Stimulated activated CD8-positive, alpha-beta memory T cell treated with anti-CD3 and anti-CD28 coated beads, Interleukin-2, amount 100 ng/mL, for 48 hours (primary cell): ENCODE measurements around the gene GNLY.

Source experiments
- DNase-seq, 2 donors: peaks; one replicate each; pipeline ENCODE4 v3.0.0-alpha.2; 2020; ENCODE audit warnings: low read depth in 2 of 2

The GNLY gene

GRCh38 chr2:85727798-85728197, 33.6 kb downstream of the GNLY start:
- DNase-seq = no peak

- DNase-seq = no peak
Observed at GRCh38 chr2:85728342-85728741, 34.2 kb downstream of the GNLY start.

DNA sequence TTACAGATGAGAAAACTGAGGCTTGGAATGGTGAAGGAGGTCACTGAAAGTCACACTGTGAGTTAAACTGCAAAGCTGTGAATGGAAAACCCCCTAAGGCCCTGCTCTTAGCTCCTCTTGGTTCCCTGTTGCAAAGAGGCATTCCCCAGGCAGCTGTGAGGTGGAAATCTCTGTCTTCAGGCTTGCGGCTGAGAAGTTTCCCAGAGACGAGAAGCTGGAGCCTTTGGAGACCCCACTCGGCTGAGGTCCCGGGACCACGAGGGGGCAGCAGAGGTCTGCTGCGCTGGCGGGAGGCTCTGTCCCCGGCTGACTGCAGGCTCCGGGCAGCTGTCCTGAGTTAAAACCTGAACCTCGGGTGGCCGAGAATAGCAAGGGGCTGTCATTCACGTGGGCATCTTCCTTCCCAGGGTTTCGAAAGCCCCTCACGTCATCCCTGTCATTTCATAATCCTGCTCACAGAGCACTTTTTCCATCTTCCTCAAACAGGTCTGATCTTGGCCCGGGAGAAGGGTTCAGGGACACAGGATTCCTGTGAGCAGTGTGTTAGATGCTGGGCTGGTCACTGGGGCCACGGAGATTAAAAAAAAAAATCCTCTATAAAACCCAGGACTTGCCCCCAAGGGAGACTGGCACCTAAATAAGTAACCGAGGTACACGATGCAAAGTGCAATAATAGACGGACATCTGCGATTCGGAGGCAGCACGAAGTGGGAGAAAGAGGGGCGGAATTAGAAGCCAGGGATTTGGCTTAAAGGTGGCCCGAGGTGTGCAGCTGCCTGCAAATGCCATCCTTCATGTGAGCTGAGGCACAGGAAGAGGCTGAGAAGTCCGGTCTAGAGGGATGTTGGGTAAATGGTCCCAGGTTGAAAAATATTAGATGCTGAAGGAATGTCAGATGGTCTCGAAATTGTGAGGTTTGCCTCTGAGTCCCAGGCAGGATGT, 35.0 kb downstream of the GNLY start:
- peak; percentile 74 to 77 for DNase-seq

DNA sequence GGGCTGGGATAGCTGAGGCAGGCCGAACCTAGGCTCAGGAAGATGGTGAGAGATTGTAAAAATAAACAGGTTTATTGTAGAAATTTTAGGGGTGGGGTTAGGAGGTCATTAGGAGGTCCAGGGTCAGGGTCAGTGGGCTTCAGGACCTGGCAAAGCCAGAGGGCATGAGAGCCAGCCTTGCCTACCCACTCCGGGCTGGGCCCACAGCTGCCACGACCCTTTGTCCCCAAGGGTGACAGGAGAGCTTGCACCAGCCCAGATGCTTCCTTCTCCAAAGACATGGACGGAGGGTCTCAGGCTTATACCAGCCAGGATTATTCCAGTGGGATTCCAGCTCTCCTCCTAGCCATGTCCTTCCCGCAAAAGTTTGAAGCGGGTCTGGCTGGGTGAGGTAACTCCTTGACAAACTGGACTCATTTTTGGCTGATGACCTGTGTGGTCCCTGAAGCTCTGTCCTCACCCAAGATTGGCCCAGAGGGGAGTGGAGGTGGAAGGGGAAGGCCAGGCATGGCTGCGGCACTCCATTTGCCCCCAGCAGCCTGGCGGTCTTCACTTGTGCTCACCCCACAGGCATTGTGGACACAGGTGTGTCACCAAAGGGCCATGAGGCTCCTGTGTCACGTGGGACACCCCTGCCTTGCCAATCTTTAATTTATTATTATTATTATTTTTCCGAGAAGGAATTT, 35.8 kb downstream of the GNLY start:
- no peak for DNase-seq

- no peak for DNase-seq
Observed at GRCh38 chr2:85730686-85731230, 36.6 kb downstream of the GNLY start.

DNA sequence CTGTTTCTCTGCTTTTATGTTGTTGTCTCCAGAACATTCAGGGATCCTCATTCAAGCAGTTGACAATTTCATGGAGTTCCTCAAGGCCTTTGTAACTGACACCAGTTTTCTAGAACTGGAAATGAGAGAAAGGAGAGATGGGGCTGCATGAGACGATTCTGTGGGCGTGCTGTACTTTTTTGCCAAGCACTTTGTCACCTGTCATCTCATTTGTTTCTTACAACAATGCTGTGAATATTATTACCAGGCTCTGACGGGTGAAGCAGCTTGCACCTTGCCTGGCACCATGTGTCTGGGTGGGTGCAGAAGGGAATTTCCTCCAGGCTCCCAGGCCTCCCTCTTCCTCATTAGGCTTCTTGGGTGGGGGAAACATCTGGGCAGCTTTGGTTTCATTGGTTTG, 37.4 kb downstream of the GNLY start:
- no peak for DNase-seq

DNA sequence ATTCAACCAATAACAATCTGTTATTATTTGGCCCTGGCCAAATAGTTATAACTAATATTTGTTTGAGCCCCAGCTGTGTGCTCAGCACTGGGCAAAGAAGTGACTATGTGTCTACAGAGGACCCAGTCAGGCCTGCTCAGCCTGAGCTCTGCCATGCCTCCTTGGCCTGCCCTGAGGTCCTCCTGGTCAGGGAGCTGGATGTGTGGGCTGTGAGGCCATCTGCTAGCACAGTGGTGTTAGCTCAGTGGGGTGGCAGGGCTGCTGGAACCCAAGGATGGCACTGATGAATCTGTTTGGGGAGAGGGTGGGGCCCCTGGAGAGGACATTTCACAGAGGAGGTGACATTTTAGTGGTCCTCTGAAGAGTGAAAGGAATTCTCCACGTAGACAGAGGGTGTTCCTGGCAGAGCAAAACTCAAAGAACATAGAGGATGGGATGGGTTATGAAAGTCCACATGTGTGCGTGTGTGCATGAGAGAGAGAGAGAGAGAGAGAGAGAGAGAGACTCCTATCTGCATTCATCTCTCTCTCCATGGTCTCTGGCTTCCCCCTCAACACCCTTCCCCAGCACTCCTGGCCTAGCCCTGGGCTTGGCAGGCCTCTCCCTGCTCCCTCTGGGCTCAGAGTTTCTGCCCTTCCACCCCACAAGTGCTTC, 38.4 kb downstream of the GNLY start:
- DNase-seq = no peak

- DNase-seq = no peak
Observed at GRCh38 chr2:85733121-85733960, 39.2 kb downstream of the GNLY start.

DNA sequence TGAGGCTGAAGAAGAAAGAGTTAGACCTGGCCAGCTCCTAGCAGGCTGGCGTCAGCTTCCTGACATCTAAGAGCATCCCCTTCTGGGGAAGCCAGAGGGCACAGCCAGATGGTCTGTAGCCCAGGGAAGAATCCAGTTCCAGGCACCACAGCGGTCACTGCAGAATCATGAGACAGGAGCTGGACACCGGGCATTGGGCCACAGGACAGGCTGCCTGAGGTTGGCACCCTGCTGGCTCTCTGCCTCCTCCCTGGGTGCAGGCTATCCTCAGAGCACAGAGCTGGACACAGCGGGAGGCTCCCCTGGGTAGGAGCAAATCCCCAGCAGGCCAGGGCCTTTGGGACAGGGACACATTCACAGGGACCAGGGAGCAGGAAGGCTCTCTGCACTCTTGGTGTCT, 39.9 kb downstream of the GNLY start:
- no peak for DNase-seq

DNA sequence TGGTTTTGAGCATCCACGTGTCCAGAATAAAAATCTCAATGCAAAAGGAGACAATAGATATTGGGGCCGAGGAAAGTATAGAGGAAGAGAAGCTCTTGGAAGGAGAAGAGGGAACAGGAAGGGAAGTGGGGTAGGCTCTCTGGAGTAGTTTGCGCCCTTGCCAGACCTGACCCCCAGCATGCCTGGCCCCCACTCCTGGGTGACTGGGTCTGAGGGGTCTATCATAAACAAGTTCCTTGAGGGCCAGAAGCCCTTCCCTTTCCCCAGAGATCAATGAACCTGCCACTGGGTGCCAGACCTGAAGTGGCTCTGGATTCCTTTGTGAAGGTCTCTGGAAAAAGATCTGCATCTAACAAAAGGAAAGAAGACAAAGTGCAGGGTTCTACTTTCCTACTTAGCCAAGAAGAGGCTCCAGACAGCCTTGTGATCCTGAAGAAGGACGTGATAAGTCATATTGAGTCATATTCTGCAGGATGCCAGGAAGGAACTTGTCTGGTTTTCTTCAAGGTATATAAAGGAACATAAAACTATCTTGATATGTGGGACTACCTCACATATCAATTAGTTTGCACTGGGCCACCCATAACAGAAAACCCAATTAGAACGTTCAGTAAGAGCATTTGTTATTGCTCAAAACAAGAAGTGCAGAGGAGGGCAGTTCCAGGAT, 40.9 kb downstream of the GNLY start:
- no peak for DNase-seq

- DNase-seq = no peak
Observed at GRCh38 chr2:85735691-85736090, 41.5 kb downstream of the GNLY start.

- no peak for DNase-seq
Observed at GRCh38 chr2:85736456-85737355, 42.5 kb downstream of the GNLY start.

DNA sequence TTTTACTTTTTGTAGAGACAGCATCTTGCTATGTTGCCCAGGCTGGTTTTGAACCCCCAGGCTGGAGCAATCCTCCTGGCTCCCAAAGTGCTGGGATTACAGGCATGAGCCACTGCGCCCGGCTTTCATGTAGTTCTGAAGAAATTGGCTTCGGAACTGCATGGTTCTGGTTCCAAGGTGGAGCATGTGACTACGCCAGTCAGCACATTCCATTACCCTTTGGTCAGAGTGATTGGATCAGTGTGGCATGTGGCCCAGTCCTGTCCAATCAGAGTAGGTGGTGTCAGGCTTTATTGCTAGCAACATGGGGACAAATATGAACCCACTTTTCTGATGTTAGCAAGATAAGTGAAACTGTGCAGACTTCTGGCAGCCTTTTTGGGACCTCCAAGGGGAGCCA, 43.3 kb downstream of the GNLY start:
- DNase-seq = no peak

DNA sequence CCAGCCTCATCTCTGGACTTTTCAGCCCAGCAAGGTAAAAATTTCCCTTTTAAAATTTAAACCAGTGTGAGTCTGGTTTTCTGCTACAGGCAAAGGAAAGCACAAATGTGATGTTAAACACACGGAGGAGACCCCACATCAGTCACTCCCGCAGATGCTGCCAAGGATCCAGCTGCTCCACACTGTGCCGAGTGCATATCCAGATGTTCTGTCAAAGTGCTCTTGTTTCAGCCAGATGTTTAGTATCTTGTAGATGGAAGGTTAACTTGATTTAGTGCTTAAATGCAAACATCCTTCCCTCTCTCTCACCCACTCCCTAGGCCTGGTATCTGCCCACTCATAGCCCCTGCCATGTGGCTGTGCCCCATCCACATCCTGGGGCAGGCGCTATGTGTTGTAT, 43.8 kb downstream of the GNLY start:
- DNase-seq = no peak

- DNase-seq = no peak
Observed at GRCh38 chr2:85740193-85740592, 46.0 kb downstream of the GNLY start.

GRCh38 chr2:85741211-85741832, 47.2 kb downstream of the GNLY start:
- no peak for DNase-seq

DNA sequence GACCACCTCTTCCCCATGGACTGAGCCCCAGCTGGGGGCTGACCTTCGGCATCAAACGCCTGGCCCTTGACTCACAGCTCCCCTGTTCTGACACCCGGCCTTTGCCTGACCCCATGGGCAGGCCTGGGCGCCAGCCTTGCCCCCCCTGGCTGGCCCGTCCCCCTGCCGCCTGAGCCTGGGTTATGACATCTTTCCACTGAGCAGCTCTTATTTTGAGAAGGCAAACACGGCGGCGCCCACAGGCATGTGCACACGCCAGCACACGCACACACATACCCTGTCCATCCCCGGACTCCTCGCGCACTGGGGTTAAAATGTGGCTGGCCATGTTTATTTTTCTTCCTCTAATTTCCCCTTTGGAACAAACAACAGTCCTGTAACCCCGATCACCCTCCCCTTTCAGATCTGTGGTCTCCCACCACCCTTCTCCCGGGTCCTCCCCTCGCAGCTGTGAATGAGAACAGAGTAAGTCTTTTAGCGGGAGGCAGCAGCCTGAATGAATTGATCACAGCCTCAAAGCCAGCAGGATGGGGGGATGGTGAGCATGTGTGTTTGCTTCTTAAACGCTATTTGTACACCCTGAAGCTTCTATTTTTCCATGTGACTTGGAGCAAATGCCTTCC, 47.8 kb downstream of the GNLY start:
- no peak for DNase-seq

GRCh38 chr2:85743304-85743978, 49.3 kb downstream of the GNLY start:
- no peak for DNase-seq
